Colonic mucosa (tissue), 4 donors: Measurements from ENCODE around the gene VCPKMT. TPM values are rescaled to one million over a fixed set of nuclear protein-coding genes. Genes with fewer than 3 reads are reported as not detected.

Source experiments
- DNase-seq: peaks from one replicate; pipeline ENCODE4 v3.0.0-alpha.2; 2020
- H3K27ac ChIP-seq: fragments of 200-600 bp; one replicate; pipeline ENCODE4 v1.8.0; 2021
- H3K27me3 ChIP-seq: fragments of 200-600 bp; one replicate; pipeline ENCODE4 v1.8.0; 2021
- H3K36me3 ChIP-seq: fragments of 200-600 bp; one replicate; pipeline ENCODE4 v1.8.0; 2021
- H3K4me1 ChIP-seq: fragments of 200-600 bp; one replicate; pipeline ENCODE4 v1.8.0; 2021; ENCODE audit warnings: mild to moderate bottlenecking
- H3K4me3 ChIP-seq: fragments of 200-600 bp; one replicate; pipeline ENCODE4 v1.8.0; 2021
- H3K9ac ChIP-seq, 2 donors: one replicate each; pipeline ENCODE4 v1.7.0; 2013; ENCODE audit warnings: control low read depth in 2 of 2, low read depth in 2 of 2, low read length in 2 of 2
- H3K9me3 ChIP-seq: fragments of 200-600 bp; one replicate; pipeline ENCODE4 v1.8.0; 2021
- intact Hi-C: fragments of 100-400 bp; cut with DNase I; formaldehyde crosslinking; loops from one replicate; pipeline ENCODE4 v1.14.1; 2022
- total RNA-seq, 2 donors: library from RNA; stranded (reverse); fragmentation: NEBNext Ultra II Directional in 1 of 2; extraction: Animal tissue kit (Norgen Biotek cat#: 25700) in 1 of 2; gene quantifications; one replicate each; pipeline ENCODE4 v1.2.1, GENCODE V29; 2021
- TF ChIP-seq, protein P1 (sequence below): fragments of 200-600 bp; IDR thresholded peaks from one replicate; pipeline ENCODE4 v1.8.0; 2022; ENCODE audit warnings: antibody characterized with exemption, mild to moderate bottlenecking
- donor health status: healthy.
- donor health status: DM: no; HTN: no; CAD: no.
- donor health status: DM: no; HTN: no; CAD: no.

The VCPKMT gene
- total RNA-seq, 2 donors from 2014 or later, result 4.6 to 6.7 TPM

DNA sequence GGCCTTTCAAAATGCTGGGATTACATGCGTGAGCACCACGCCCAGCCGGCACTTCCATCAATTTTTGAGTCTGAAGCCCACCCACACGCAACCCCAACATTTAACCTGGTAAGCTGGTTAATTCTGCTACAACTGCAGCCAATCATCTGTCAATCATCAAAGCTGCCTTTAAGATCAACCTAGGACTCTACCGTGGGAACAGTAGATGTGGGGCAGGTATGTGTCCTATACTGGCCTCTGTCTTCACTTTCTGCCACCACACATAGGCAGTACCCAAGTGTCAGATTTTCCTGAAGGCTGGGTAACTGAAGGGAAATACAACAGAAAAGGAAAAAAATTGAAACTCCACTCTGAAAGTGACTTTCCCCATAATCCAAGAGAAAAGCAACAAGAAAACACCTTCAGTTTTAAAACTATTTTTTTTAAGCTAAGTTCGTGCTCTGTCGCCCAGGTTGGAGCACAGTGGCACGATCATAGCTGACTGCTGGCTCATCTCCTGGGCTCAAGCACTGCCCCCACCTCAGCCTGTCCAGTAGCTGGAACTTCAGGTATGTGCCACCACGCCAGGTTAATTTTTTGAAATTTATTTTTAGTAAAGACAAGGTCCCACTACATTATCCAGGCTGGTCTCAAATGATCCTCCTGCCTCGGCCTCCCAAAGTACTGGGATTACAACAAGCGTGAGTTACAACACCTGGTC is 22.2 kb downstream of the VCPKMT start:
- no peak overlapping the region for H3K4me3 ChIP-seq
- H3K9me3 ChIP-seq, result no peaks in the 10 kb centered on the region
- TF ChIP-seq, protein P1, sequence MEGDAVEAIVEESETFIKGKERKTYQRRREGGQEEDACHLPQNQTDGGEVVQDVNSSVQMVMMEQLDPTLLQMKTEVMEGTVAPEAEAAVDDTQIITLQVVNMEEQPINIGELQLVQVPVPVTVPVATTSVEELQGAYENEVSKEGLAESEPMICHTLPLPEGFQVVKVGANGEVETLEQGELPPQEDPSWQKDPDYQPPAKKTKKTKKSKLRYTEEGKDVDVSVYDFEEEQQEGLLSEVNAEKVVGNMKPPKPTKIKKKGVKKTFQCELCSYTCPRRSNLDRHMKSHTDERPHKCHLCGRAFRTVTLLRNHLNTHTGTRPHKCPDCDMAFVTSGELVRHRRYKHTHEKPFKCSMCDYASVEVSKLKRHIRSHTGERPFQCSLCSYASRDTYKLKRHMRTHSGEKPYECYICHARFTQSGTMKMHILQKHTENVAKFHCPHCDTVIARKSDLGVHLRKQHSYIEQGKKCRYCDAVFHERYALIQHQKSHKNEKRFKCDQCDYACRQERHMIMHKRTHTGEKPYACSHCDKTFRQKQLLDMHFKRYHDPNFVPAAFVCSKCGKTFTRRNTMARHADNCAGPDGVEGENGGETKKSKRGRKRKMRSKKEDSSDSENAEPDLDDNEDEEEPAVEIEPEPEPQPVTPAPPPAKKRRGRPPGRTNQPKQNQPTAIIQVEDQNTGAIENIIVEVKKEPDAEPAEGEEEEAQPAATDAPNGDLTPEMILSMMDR, result no peak
- no peaks in the 10 kb centered on the region for H3K27me3 ChIP-seq
- DNase-seq, result no peak
- no peak overlapping the region for H3K27ac ChIP-seq
- intact Hi-C loops, result loop anchor here (10.0 kb wide), 1 partner anchor 49 kb away; no protein-coding TSS in a partner anchor
- H3K36me3 ChIP-seq, result no peaks in the 10 kb centered on the region
- no peak overlapping the region for H3K9ac ChIP-seq
- H3K4me1 ChIP-seq, result no peaks in the 10 kb centered on the region

DNA sequence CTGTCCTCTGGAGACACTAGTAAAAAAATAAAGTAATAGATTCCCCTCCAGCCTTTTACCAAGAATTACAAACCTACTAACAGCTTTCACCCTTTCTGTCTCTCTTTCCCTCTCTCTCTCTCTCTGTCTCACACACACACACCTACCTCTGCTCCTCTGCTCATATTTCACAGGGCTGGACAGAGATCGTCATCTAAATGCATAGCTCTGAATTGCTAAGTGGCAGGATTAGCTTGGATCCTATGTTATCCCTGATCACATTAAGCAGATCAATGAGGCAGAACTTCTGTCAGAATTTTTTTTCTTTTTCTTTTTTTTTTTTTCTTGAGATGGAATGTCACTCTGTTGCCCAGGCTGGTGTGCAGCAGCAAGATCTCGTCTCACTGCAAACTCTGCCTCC is 22.9 kb downstream of the VCPKMT start:
- TF ChIP-seq, protein P1, result no peak
- H3K4me1 ChIP-seq, result no peaks in the 10 kb centered on the region

DNA sequence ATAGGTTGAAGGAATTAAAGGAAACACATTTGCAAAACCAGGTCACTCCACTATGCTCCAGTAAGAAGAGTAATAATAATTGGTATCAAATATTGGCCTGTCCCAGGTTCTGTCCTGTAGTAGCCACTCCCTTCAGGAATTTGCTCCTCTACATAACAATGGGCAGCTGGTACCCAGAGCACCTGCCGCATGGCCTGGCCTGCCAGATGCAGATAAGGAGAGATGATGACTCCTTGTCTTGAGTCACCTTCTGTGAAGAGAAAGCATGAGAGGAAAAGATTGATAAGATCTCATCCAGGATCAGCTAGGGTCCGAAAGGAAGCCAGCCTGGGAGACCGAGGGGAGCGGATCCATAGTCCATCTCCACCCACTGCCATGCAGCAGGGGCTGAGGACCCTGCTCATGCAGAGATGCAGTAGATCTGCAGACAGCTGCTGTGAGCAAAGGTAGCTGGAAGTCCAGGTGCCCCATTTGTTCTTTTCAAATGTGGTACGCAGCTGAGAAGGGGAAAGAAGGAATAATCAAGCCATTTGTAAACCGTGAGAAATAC is 24.3 kb downstream of the VCPKMT start:
- Histone ChIP-seq H3K9me3 (no peaks in the 10 kb centered on the region), H3K9ac (no peak overlapping the region), H3K4me1 (no peaks in the 10 kb centered on the region), H3K27me3 (no peaks in the 10 kb centered on the region), H3K27ac (no peak overlapping the region), H3K36me3 (no peaks in the 10 kb centered on the region), H3K4me3 (no peak overlapping the region)
- TF ChIP-seq, protein P1, result no peak
- intact Hi-C loops, result loop anchor here (10.0 kb wide), 1 partner anchor 47 kb away; no protein-coding TSS in a partner anchor
- DNase-seq, result no peak

More for the DNA sequence above, 22.9 kb downstream of the VCPKMT start:
- H3K9ac ChIP-seq, result no peak overlapping the region
- intact Hi-C loops, result loop anchor here (10.0 kb wide), 1 partner anchor 49 kb away; no protein-coding TSS in a partner anchor
- no peak overlapping the region for H3K27ac ChIP-seq
- no peak overlapping the region for H3K4me3 ChIP-seq
- H3K36me3 ChIP-seq, result no peaks in the 10 kb centered on the region
- DNase-seq, result no peak
- H3K27me3 ChIP-seq, result no peaks in the 10 kb centered on the region
- H3K9me3 ChIP-seq, result no peaks in the 10 kb centered on the region

DNA sequence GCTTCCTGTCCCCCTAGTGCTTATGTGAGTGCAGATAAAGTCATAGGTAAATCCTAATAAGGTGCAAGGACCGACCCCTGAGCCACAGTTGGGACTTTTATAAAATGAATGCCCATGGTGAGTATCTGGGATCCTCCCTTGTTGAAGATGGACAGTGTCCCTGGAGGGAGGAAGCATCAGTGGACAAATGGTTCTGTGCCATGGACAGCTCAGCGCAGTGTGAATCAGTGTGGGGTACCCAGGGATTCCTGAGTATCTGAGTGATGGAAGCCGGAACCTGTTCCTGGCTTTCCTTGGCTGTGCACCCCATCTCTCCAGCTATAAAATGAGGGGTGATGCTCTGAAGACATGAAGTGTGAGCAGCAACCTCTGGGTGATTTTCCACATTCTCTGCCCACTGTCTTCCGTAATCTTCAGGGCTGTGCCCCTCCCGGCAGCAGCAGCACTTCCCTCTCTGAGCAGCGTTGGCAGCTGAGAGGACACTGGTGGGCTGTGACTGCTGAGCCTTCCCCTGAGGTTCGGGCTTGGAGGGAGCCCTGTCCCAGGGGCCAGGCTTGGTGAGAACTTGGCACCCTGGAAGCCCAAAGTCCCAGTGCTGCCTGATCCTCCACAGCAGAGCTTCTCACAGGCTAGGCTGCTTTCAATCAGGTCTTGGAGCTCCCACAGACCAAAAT is 25.0 kb downstream of the VCPKMT start:
- no peaks in the 10 kb centered on the region for H3K36me3 ChIP-seq
- no peaks in the 10 kb centered on the region for H3K9me3 ChIP-seq
- H3K27me3 ChIP-seq, result no peaks in the 10 kb centered on the region
- H3K27ac ChIP-seq, result no peak overlapping the region
- H3K4me3 ChIP-seq, result no peak overlapping the region
- H3K4me1 ChIP-seq, result no peaks in the 10 kb centered on the region
- H3K9ac ChIP-seq, result no peak overlapping the region
- intact Hi-C loops, result loop anchor here (10.0 kb wide), 1 partner anchor 47 kb away; no protein-coding TSS in a partner anchor
- TF ChIP-seq, protein P1, result no peak
- DNase-seq, result no peak

DNA sequence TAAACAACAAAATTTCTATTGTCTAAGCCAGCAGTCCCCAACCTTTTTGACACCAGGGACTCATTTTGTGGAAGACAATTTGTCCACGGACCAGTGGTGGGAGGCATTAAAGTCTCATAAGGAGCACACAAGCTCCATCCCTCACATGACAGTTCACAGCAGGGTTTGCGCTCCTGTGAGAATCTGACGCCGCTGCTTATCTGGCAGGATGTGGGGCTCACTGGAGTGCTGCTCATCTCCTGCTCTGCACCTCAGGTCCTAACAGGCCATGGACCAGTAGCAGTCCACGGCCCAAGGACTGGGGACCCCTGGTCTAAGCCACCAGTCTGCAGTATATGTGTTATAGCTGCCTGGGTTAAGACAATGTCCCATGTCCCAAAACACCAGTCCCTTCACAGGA is 27.2 kb downstream of the VCPKMT start:
- Histone ChIP-seq H3K9ac (no peak overlapping the region), H3K4me1 (no peaks in the 10 kb centered on the region), H3K36me3 (no peaks in the 10 kb centered on the region), H3K27ac (no peak overlapping the region), H3K9me3 (no peaks in the 10 kb centered on the region), H3K27me3 (no peaks in the 10 kb centered on the region), H3K4me3 (no peak overlapping the region)
- intact Hi-C loops, result no loop called here
- DNase-seq, result no peak
- TF ChIP-seq, protein P1, result no peak
